ENCODE measurements around the gene QSOX1.

QSOX1 gene

DNA sequence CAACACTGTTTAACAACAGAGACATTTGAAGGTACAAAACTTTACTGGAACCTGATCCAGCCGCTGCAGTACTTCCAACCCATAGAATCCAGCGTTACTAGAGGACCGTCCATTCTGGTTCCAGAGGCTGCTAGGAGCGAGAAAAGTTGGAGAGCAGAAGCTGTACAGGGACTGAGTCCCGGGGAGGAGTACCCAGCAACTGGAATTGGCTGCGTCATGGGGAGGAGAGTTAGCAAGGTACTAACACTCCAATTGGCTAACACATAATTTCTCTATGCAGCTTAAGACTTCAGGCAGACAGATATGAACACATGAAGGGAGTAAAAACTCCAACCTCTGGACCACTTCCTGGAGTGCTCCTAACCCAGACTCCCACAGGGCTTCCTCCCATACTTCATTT, 2.1 kb upstream of the QSOX1 start:
- FAIRE-seq: no peak

DNA sequence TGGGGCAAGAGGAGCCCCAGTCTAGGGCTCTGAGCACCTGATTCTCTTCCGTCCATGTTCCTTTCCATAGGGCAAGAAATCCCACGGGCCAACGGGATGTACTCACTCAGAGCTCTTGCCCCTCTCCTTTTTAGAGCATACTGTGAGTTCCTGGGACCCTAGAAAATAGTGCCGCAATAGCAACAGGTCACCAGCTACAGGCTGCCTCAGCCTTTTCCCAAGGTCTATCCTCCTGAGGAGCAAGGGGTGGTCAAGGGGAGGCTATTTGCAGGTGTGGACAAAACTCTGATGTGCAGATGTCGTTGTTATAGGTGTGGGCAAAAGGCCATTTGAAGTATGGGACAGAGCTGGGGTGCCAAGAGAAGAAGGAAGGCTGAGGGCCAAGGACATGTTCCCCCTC, 1.6 kb upstream of the QSOX1 start:
- FAIRE-seq: no peak

DNA sequence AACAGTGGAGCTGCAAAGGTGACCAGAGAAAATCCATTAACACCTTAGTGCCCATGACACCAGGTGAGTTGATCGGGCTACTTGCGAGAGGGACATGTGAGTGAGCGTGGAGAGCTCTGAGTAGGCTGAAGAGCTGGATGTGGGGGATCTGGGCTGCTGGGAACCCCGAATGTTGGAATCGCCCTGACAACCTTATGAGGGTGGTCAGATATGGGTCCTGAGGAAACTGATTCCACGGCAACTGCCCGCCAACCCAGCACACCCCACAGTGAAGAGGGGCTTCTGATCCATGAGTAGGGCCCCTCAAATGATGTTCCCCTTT, 705 bp upstream of the QSOX1 start:
- no peak for FAIRE-seq

DNA sequence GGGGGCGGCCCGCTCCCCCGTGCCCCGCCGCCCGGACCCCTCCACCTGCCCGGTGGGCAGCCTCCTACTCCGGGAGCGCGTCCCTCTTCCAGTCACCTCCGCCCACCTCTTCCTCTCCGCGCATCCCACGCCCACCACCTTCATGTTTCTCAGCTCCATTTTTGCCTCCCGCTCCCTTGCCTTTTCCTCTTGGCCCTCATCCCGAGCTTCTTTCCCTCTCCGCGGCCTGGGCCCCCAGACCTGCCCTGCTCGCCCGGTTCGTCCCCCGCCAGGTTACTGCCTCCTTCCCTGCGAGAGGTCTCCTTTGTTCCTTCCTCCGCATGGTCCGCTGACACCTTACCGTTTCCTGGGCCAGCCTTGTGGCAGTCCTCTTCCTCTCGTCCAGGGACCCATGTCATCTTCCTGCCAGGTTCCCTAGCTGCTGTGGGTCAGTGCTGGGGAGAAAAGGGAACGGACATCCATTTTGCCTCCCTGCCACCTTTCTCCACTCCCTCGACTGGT, 563 bp downstream of the QSOX1 start:
- FAIRE-seq: no peak

DNA sequence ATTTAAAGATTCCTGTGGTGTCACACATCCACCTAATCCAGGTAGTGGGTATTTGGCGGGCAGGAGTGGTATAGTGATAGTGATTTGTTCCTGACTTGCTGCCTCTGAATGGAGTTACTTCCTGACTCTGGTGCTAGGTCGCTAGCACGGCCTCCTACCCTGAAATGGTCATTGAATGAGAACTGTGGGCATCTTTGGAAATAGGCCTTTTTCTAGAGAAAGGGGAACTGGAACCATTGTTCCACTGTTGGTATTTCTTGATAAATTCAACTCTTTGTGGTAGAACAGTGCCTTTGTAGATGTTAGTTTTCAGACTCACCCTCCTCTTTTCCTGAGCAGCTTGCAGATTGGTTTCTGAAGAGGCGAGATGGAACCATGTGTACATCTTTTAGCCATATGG, 1.5 kb downstream of the QSOX1 start:
- no peak for FAIRE-seq

DNA sequence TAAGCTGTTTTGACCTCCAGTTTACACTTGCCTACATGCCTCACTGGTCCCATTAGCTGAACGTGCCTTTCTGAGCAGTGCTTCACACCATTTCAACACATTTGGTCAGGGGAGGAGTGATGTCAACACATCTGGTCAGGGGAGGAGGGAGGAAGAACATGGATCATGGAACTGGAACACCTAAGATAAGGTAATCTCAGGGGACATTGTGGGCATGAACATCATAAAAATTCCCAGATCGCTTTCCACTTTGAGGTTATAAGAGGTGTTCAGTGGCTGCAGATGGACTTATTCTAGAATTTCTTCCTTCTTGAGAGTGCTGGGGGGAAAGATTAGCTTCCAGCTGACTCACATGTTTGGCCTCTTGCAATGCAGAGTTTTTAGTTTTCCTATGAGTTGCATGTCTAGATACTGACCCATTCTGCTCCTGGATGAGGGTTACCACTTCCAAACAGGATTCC, 2.0 kb downstream of the QSOX1 start:
- FAIRE-seq: no peak

DNA sequence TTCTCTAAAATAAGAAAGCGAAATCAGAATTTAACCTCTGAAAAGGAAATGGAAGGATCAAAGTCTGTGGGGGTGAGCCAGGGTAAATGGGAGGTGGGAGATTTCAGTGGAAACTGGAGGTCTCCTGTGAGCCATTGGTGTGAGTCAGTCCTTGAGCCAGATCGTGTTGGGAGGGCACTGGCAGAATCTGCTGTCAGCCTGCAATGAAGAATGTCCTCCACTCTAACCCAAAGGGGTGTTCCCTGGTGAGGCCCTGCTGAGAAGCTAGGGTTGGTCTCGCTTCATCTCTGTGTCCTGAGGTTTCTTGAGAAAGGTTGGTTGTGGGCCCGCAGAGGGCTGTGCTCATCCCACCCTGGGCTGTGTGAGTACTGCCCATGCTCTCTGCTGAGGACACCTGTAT, 2.4 kb downstream of the QSOX1 start:
- FAIRE-seq: no peak

DNA sequence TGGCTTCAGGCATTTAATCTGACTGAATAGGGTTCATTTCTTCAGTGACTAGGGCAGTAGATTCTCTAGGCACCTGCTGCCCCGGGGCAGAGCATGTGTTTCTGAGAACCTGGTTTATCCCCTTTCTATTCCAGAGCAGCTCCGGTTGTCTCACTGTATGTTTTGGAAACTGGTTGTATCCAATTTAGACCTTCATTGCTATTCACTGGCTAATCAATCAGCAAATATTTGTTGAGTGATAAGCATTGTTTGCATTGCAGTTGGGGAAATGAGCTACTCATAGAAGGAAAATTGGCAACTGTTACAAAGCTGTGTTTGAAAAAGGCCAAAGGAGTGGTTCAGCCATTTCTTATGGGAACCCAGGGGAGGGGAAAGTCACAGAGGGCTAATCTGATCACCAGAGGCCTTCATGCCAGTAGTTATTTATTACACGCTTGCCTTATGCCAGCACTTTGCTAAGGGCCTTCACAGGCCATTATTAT, 2.9 kb downstream of the QSOX1 start:
- no peak for FAIRE-seq

DNA sequence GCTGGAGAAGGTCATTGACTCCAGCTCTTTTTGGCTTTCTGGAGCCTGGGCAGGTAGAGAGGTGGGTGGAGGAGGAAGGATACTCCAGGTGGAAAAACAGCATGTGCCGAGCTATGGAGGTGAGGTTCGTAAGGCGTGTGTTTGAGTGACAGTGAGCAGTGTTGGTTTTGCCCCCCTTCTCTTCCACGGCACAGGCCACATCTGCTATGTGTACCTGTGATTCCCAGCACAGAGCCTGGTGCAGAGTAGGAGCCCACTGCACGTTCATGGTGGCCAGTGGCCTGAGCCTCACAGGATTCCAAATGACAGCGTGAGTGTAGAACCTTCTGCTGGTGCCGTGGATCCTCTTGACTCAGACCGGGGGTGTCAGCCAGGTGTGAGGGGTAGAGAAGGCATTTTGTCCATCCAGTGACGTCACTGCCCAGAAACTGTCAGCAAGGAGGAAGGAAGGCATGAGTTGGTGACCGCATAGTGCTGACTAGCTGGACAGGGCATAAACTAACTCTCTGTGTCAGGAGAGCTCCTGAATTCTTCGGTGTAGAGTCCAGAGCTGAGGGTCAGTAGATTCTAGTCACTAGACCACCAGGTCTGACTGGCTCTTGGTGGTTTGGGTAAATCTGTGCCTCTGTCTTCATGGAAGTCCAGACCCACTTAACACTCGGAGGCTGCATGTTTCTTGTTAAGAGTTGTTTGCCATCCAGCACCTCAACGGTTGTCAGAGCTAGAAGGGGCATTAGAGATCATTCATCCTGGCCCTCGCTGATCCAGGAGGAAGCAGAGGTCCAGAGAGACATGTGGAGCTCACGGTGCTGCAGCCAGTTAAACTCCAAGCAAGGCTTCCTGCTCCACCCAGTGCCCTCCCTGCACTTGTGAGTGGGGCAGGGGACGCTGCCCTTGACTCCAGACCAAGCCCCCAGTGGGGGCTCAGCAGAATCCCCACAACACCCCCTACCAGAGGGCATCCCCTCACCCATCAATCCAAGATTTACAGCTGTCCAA, 3.8 kb downstream of the QSOX1 start:
- FAIRE-seq: no peak

DNA sequence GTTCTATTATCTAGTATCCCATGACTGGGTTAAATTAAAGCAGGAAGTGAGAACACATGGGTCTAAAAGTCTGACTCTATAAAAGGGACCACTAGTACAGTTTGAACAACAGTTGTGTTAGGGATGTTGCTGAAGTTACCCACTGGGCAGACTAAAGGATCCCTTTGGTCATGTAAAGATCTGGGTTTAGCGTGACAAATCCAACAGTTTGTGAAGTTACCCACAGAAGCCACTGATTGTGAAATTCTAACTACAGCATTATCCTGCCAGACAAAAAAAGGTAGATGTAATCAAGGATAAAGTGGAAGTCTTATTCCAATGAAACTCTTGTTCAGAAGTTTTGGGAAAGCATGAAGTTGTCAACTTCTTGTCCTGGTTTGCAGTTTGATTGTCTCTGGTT, 5.7 kb downstream of the QSOX1 start:
- FAIRE-seq: no peak

DNA sequence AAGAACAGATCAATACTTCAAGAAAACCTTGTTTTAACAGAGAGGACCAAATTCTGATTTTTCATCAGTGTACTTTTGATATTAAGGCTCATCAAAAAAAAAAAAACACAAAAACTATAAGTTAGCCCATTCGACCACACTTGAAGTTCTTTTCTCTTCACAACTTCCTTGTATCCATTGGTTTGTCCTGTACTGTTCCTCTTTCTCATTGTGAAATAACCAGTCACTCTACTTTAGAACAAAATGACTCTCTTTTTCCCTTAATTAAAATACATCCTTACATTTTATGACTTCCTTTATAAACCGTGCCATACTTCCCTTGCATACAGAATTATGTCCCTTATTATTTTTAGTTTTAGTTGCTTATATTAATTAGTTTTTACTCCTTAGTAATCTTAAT, 8.4 kb downstream of the QSOX1 start:
- FAIRE-seq: no peak

DNA sequence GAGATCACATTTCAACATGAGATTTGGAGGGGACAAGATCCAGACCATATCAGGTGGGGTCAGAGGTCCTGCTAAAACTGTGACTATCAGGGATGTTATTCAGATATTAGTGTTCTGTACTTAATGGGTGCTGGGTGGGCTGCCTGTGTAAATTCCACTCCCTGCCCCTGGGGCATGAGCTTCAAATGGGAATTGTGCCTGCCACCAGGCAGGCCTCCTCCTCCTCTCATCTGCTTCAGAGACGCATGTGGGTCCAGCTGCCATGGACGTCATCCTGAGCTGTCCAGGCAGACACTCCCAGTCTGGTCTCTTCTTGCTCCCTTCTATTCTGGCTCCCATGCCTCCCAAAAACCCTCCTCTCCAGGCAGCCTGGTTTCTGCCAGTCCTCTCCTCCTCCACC, 10.4 kb downstream of the QSOX1 start:
- FAIRE-seq: no peak

DNA sequence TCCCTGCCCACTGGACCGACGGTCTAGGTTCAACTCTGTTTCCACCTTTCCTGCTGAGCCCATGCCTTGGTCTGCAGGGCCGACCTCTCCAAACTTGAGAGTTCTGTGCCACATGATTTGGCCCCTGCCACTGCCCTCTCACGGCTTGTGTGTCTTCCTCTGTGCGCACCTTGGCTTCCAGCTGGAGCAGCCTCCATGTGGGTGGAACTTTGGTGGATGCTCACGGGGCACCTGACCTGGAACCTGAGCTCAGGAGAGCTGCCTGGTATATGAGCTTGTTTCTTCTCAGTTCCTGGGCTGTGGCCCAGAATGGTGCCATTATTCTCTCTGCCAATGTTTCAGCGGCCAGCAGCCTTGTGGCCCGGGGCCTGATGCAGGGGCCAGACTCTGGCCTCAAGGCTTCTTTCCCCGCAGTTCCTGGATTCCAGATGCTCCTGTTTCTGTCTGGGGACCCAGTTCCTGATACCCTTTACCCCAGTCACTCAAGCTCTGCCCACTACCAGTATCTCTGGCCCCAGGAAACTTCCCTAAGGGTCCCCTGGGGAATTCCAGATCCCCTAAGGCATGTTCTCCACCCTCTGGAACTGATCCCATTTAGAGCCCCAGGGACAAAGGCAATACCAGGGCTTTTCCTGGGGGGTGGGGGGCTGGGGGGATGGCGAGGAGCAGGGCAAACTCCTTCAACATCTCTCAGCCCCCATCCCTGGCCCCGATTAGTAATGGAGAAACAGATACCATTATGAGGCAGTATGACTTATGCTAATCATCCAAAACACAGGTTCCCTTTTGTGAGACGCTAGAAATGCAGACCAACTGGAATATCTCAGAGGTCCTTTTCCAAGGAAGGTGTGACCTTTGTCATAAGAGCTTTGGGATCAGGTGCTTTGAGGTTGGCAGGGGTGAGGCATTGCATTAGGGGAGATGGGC, 11.1 kb downstream of the QSOX1 start:
- no peak for FAIRE-seq

DNA sequence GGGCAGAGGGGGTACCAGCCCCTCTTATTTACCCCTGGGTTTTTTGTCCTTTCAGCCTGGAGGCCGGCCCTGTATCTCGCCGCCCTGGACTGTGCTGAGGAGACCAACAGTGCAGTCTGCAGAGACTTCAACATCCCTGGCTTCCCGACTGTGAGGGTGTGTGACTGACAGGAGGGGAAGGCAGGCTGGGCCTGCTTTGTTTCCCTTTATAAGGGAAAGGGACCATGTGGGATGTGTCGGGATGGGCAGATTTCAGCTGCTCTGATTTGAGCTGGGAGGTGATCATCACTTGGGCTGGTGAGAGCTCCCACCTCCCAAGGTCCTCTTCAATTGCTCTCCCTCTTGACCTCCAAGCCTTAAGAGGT, 11.7 kb downstream of the QSOX1 start:
- no peak for FAIRE-seq

DNA sequence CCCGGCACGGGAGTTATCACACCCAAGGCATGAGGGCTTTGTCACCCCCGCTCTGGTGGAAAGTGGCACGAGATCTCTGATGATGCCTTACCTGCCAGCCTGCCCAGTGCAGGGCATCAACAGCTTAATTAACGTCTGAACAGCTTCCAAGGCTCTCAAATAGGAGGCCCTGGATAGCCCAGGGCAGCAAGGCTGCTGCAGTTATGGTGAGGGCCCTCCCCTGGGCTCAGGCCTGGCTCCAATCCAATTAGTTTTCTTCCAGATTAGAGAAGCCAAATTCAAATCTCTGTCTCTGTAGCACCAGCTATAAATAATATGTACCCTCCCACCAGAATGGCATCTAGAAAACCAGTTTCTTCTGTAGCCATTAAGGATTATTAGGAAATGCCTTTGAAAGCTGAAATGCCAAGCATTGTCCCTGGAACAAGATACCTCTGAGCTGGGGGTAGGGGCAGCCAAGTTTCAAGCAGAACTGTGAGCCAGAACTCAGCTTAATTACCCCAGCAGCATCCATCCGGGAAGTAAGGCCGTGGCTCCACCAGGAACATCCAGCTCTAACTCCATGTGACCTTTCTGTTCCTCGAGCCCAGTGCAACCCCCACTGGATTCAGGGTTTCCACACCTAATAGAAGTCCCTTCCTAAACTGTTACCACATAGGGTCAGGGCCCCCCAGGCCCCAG, 12.5 kb downstream of the QSOX1 start:
- no peak for FAIRE-seq

DNA sequence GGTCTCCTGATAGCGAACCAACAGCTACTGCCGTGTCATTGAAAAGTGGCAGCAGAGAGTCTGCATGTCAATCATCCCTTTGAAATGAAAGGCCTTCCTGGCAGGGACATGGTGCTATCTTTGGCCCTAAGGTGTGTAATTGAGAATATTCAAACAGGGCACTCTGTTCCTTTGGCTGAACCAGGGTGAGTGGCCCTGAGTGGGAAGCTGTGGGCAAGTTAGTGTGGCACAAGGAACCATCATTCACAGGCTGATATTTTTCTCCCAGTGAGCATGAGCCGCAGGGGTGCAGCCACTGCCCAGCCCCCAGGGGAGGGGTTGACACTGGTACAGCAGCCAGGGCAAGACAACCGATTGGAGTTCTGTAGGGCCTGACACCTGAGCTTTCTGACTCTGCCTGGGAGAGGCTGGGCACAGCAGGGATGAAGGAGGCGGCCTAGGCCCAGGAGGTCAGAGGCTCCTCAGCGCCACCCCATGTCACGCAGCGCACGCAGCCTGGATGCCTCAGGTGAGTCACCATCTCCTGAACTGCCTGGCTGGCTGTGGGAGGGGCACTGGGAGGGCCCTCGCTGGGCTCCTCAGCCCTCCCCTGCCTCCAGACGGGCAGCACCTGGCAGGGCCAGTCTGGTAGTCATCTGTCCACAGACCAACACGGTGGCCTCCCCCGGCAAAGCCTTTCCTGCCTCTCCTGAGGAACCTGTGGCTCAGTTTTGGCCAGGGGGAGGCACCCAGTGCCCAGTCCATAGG, 13.2 kb downstream of the QSOX1 start:
- FAIRE-seq: no peak

DNA sequence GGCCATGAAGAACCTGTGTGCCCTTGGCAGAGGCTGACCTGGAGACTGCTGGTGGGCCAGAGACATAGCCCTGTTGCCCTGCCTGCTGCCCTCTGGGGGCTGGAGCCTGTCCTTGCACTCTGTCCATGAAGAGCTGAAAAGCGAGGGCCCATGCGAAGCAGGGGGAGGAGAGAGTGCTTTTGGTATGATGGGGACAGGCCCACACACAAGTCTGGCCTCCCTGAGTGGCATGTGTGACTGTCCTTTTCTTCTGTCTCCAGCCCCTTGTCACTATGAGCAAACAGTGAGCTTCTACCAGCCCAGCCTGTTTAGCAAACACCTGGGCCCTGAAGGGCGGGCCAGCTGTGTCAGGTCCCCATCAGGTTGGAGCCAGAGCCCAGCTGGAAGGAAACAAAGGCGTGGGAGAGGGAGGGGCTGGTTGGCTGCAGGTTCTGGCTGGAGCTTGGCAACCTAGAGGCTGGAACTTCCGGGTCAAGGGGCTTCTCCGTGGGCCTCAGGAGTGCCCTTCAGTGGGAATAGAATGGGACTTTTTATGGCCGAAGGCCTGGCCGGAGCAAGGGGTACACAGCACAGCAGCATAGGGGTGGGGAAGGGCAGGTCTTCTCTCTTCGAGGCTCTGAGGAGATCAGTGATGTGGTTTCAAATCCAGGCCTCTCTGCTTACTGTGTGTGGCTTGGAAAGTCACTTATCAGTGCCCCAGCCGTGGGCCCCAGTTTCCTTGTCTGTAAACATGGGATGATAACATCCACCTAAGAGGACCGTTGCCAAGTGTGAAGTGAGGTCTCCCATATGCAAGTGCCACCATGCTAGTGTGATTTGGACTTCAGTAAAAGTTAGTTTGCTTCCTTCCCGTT, 14.3 kb downstream of the QSOX1 start:
- no peak for FAIRE-seq

DNA sequence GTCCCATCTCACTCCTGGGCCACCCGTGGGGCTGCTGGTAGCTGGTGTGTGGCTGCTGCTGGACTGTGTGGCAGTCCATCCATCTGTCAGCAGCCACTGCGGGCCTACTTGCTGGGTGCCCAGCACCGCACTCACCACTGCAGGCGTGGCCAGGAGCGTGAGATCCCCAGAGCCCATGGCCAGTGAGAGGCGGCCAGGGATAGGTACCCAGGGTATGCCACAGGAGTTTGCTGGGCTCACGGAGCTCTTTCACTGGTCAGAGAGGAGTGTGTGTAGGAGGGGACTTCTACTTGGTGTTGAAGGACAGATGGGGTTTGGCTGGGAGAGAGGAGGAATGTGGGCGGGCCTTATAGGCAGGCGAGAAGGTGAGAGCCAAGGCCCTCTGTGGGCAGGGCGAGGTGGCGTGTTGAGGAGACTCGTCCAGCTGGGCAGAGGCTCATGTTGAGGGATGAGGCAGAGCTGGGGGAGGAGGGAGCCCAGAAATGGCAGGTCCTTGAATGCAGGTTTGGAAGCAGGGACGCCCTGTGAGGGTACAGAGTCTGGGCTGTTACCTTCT, 15.0 kb downstream of the QSOX1 start:
- FAIRE-seq: no peak

DNA sequence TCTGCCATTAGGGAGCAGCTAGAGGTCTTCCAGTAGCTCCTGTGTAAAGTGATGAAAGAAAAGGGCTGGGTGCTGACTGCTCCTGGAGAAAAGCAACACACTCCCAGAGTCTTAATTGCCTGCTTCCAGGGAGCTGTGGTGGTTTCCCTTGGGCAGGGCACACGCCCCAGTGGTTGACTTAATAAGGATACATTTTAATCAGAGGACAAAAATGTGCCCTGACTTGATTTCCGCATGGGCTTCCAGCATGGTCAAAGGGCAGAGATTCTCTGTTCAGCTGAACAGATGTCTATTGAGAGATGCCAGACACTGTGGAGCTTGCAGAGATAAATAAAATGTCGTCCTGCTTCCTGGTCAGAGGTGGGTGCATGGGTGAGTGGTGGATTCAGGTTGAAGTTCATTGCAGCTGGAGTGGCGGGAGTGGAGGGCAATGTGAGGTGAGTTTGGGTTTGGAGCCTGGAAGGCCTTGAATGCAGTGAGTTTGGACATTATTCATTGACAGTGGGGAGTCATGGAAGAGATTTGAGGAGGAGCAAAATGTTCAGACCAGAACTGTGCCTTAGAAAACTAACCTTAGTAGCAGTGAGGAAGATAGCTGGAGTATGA, 16.0 kb downstream of the QSOX1 start:
- no peak for FAIRE-seq

DNA sequence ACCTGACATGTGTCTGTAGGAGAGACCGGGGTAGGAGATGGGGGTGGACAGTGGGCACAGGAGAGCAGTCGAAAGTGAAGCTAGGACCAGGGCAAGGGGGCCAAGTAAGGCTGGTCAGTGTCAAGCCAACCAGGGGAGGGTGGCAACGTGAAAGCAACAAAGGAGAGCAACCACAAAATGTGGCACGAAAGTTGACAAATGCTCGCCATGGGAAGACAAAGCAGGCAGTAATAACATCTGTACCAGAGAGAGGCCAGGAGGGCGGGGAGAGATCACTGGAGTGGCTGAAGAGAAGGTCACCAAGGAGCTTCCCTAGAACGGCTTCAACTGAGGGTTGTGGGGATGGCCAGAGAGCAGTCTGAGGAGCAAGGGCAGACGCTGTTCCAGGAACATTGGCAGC, 17.0 kb downstream of the QSOX1 start:
- FAIRE-seq: no peak
